OCI-LY3 (cell line): ENCODE measurements around the gene NEK11.

ENCODE experiments used
- H2AFZ ChIP-seq: fragments of 200-600, 300-600 bp; shearing (Covaris generic); 2 replicates; pipeline ENCODE4 v1.6.0; 2014; ENCODE audit warnings: antibody characterized with exemption, low read depth, low read length
- H3K27ac ChIP-seq: fragments of 200-600, 300-600 bp; sonication (generic); 2 replicates; pipeline ENCODE4 v1.5.1; 2014; ENCODE audit warnings: mild to moderate bottlenecking, low read length, moderate library complexity, mixed read lengths
- H3K27me3 ChIP-seq: fragments of 200-600, 300-600 bp; sonication (generic); 2 replicates; pipeline ENCODE4 v1.6.1; 2014; ENCODE audit warnings: low read depth, low read length, mixed read lengths
- H3K36me3 ChIP-seq: fragments of 200-600, 300-600 bp; sonication (generic); replicated peaks from 2 replicates; pipeline ENCODE3; 2014; ENCODE audit warnings: low read depth, low read length, mixed read lengths
- H3K4me1 ChIP-seq: fragments of 300-600, 200-600 bp; sonication (generic); 2 replicates; pipeline ENCODE4 v1.6.1; 2014; ENCODE audit warnings: low read length, mixed read lengths
- H3K4me2 ChIP-seq: fragments of 200-600, 300-600 bp; sonication (generic); 2 replicates; pipeline ENCODE4 v1.6.1; 2014; ENCODE audit warnings: low read length, mixed read lengths
- H3K4me3 ChIP-seq: fragments of 300-600, 200-600 bp; sonication (generic); 2 replicates; pipeline ENCODE4 v1.5.1; 2014; ENCODE audit warnings: antibody characterized with exemption, mild to moderate bottlenecking, low read length, moderate library complexity
- H3K79me2 ChIP-seq: fragments of 300-600, 200-600 bp; shearing (Covaris generic); 2 replicates; pipeline ENCODE4 v1.6.1; 2014; ENCODE audit warnings: mild to moderate bottlenecking, low read length, mixed read lengths
- H3K9ac ChIP-seq: fragments of 300-600, 200-600 bp; shearing (Covaris generic); 2 replicates; pipeline ENCODE4 v1.6.0; 2014; ENCODE audit warnings: mild to moderate bottlenecking, low read length, moderate library complexity
- H3K9me3 ChIP-seq: fragments of 200-600, 300-600 bp; shearing (Covaris generic); 2 replicates; pipeline ENCODE4 v1.6.1; 2014; ENCODE audit warnings: low read length, mixed read lengths; ENCODE audit not compliant: insufficient read depth
- H4K20me1 ChIP-seq: fragments of 200-600, 300-600 bp; sonication (generic); 2 replicates; pipeline ENCODE4 v1.6.1; 2016; ENCODE audit warnings: low read length, mixed read lengths; ENCODE audit not compliant: insufficient read depth
- EZH2phosphoT487 ChIP-seq: fragments of 200-600 bp; shearing (Covaris generic); IDR thresholded peaks from 2 replicates; pipeline ENCODE4 v1.6.1; 2018; ENCODE audit warnings: antibody characterized with exemption, mixed run types, low read depth
- TF ChIP-seq, protein P1 (sequence below): fragments of 200-600, 300-600 bp; sonication (generic); IDR thresholded peaks from 2 replicates; pipeline ENCODE4 v1.5.1; 2014; ENCODE audit warnings: antibody characterized with exemption, low read length, low read depth

NEK11 gene

DNA sequence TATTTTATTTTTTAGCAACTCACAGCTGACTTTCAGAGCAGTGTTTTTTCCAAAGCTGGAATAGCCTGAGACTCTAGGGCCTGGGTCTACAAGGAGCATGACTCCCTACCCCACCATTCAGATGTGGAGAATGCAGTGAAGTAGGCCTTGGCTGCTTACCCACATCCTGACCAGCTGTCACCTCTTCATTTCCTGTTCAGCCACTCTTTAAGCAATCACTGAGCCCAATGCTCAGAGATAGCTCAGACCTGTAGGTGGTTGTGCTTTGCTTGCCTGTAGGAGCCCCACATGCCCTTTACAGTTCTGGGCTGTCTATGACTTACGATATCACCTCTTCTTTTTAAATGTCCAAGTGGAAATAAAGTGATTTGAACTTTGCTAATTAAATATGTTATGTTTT is 148.1 kb downstream of the NEK11 start:
- H2AFZ ChIP-seq, result no peak overlapping the region
- H3K9ac ChIP-seq, result no peak overlapping the region
- H3K36me3 ChIP-seq, result no peaks in the 10 kb centered on the region
- no peaks in the 10 kb centered on the region for H3K4me1 ChIP-seq
- H3K9me3 ChIP-seq, result no peaks in the 10 kb centered on the region
- H3K4me2 ChIP-seq, result no peak overlapping the region
- no peaks in the 10 kb centered on the region for H3K27me3 ChIP-seq
- H3K4me3 ChIP-seq, result no peak overlapping the region
- no peak for TF ChIP-seq EZH2phosphoT487
- TF ChIP-seq, protein P1, sequence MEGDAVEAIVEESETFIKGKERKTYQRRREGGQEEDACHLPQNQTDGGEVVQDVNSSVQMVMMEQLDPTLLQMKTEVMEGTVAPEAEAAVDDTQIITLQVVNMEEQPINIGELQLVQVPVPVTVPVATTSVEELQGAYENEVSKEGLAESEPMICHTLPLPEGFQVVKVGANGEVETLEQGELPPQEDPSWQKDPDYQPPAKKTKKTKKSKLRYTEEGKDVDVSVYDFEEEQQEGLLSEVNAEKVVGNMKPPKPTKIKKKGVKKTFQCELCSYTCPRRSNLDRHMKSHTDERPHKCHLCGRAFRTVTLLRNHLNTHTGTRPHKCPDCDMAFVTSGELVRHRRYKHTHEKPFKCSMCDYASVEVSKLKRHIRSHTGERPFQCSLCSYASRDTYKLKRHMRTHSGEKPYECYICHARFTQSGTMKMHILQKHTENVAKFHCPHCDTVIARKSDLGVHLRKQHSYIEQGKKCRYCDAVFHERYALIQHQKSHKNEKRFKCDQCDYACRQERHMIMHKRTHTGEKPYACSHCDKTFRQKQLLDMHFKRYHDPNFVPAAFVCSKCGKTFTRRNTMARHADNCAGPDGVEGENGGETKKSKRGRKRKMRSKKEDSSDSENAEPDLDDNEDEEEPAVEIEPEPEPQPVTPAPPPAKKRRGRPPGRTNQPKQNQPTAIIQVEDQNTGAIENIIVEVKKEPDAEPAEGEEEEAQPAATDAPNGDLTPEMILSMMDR, result no peak
- H3K79me2 ChIP-seq, result no peaks in the 10 kb centered on the region
- no peaks in the 10 kb centered on the region for H4K20me1 ChIP-seq
- H3K27ac ChIP-seq, result no peak overlapping the region

DNA sequence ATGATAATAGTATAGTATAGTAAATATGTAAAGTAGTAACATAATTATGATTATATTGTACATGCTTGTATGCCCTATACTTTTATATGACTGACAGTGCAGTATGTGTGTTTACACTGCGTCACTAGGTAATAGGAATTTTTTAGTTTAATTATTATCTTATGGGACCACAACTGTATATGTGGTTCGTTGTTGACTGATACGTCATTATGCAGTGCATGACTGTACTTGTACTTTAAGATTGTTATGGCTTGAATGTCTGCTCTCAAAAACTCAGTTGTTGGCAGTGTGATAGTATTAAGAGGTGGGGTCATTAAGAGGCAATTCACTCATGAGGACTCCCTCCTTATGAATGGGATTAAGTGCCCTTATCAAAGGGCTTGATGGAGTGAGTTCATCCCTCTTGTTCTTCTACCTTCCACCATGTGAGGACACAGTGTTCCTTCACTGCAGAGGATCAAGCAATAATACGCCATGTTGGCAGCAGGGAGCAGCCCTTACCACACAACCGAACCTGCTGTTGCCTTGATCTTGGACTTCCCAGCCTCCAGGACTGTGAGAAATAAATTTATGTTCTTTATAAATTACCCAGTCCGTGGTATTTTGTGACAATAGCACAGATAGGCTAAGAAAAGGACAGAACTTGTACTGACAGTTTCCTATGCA is 152.2 kb downstream of the NEK11 start:
- TF ChIP-seq, protein P1, result no peak
- TF ChIP-seq EZH2phosphoT487, result no peak
- no peaks in the 10 kb centered on the region for H3K4me1 ChIP-seq
- H3K27ac ChIP-seq, result no peak overlapping the region
- H3K9ac ChIP-seq, result no peak overlapping the region
- no peak overlapping the region for H3K4me3 ChIP-seq
- no peak overlapping the region for H3K4me2 ChIP-seq
- no peaks in the 10 kb centered on the region for H3K9me3 ChIP-seq
- no peaks in the 10 kb centered on the region for H3K27me3 ChIP-seq
- H3K79me2 ChIP-seq, result no peaks in the 10 kb centered on the region
- H3K36me3 ChIP-seq, result no peaks in the 10 kb centered on the region
- no peaks in the 10 kb centered on the region for H4K20me1 ChIP-seq
- no peak overlapping the region for H2AFZ ChIP-seq

DNA sequence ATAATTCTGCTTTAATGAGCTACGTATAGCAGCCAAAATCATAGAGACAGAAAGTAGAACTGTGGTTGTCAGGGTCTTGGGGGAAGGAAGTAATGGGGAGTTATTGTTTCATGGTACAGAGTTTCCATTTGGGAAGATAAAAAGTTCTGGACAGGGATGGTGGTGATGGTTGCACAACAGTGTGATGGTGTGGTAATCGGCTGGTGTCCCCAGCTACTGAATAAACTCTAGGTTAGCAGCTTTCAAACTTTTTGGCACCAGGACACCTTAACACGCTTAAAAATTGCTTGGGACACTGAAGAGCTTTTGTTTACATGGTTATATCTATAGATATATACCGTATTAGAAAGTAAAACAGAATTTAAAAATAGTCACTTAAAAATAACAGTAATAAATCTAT is 166.0 kb downstream of the NEK11 start:
- Histone ChIP-seq H3K4me1 (no peaks in the 10 kb centered on the region), H3K36me3 (no peaks in the 10 kb centered on the region), H3K27me3 (no peaks in the 10 kb centered on the region), H3K4me3 (no peak overlapping the region), H3K4me2 (no peak overlapping the region), H3K9me3 (no peaks in the 10 kb centered on the region), H3K9ac (no peak overlapping the region), H4K20me1 (no peaks in the 10 kb centered on the region), H3K27ac (no peak overlapping the region), H2AFZ (no peak overlapping the region), H3K79me2 (no peaks in the 10 kb centered on the region)
- TF ChIP-seq, protein P1, result no peak
- TF ChIP-seq EZH2phosphoT487, result no peak

DNA sequence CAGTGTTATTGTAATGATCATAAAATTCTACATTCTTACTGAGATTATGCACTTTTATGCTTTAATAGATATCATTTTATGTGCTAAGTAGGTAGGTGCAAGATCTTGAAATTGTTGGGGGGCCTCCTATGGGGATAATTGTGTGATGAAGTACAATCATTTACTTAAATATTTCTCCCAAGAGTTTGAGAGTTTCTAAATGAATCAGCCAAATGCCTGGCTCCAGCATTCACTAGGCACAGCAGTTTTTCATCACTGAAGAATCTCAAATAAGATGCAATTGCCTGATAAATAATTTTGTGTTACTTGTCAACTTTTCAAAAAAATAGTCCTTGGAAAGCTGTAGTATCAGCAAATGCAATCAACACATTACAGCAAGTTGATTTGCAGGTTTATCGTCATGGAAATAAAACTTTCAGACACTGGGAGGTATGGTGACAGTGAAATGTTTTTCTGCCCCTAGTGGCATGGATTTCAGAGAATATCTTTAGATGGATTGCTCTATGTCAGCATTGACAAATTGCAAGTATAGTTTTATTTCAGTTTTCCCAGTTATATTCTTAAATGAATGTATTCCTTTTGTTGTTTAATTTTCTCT is 167.1 kb downstream of the NEK11 start:
- Histone ChIP-seq H3K27ac (no peak overlapping the region), H2AFZ (no peak overlapping the region), H4K20me1 (no peaks in the 10 kb centered on the region), H3K4me1 (no peaks in the 10 kb centered on the region), H3K36me3 (no peaks in the 10 kb centered on the region), H3K9ac (no peak overlapping the region), H3K9me3 (no peaks in the 10 kb centered on the region), H3K79me2 (no peaks in the 10 kb centered on the region), H3K4me3 (no peak overlapping the region), H3K27me3 (no peaks in the 10 kb centered on the region), H3K4me2 (no peak overlapping the region)
- TF ChIP-seq EZH2phosphoT487, result no peak
- TF ChIP-seq, protein P1, result peak; percentile 10; the same call in 1 of the 2 replicates
